SK-N-SH treated with all-trans-retinoic acid at 6 μM for 48 hours (cell line): ENCODE results near the gene FIGNL2.

Source experiments
- ESRRG ChIP-seq: fragments of 250-450 bp; sonication (Bioruptor Pico); IDR thresholded peaks from 2 replicates; pipeline ENCODE4 v1.6.1; 2021; ENCODE audit warnings: mild to moderate bottlenecking
- ZFP30 ChIP-seq: fragments of 450-650 bp; formaldehyde crosslinking; IDR thresholded peaks from 2 replicates; pipeline ENCODE4 v1.5.0; 2022; ENCODE audit warnings: mild to moderate bottlenecking, moderate library complexity
- ZNF8 ChIP-seq: fragments of 450-650 bp; formaldehyde crosslinking; IDR thresholded peaks from 2 replicates; pipeline ENCODE4 v1.5.0; 2020; ENCODE audit warnings: mild to moderate bottlenecking, moderate library complexity
- TF ChIP-seq, protein P1 (sequence below): fragments of 250-450 bp; sonication (Bioruptor Pico); IDR thresholded peaks from 2 replicates; pipeline ENCODE4 v1.8.0; 2021; ENCODE audit warnings: low read depth, mild to moderate bottlenecking, moderate library complexity, borderline replicate concordance
- TF ChIP-seq, protein P2 (sequence below): fragments of 250-450 bp; sonication (Bioruptor Pico); IDR thresholded peaks from 2 replicates; pipeline ENCODE4 v1.5.1; 2020; ENCODE audit warnings: low read depth, mild to moderate bottlenecking, moderate library complexity

DNA sequence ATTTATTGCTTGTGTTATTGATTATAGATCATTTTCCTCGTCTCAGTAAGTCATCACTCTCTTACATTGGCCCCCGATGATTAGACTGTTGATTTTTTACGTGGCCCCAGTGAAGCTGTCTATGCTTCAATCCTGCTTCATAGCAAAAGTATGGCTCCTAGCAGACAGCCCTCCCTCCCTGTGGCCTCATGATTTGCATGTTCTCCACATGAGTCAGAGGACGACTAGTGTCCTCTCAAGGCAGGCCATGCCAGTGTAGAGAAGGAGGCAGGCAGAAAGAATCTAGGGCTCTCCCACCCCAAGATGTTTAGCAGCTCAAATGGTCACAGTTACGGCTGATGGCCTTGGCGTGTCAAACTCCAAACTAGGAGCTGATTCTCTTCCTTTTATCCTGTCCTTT is 59.6 kb downstream of the FIGNL2 start:
- TF ChIP-seq ZNF8 (CRISPR knock-in tag) (no peak), ZFP30 (no peak), ESRRG (CRISPR knock-in tag) (no peak)
- TF ChIP-seq, protein P1, sequence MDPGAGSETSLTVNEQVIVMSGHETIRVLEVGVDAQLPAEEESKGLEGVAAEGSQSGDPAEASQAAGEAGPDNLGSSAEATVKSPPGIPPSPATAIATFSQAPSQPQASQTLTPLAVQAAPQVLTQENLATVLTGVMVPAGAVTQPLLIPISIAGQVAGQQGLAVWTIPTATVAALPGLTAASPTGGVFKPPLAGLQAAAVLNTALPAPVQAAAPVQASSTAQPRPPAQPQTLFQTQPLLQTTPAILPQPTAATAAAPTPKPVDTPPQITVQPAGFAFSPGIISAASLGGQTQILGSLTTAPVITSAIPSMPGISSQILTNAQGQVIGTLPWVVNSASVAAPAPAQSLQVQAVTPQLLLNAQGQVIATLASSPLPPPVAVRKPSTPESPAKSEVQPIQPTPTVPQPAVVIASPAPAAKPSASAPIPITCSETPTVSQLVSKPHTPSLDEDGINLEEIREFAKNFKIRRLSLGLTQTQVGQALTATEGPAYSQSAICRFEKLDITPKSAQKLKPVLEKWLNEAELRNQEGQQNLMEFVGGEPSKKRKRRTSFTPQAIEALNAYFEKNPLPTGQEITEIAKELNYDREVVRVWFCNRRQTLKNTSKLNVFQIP (CRISPR knock-in tag), result no peak
- TF ChIP-seq, protein P2, sequence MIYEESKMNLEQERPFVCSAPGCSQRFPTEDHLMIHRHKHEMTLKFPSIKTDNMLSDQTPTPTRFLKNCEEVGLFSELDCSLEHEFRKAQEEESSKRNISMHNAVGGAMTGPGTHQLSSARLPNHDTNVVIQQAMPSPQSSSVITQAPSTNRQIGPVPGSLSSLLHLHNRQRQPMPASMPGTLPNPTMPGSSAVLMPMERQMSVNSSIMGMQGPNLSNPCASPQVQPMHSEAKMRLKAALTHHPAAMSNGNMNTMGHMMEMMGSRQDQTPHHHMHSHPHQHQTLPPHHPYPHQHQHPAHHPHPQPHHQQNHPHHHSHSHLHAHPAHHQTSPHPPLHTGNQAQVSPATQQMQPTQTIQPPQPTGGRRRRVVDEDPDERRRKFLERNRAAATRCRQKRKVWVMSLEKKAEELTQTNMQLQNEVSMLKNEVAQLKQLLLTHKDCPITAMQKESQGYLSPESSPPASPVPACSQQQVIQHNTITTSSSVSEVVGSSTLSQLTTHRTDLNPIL (CRISPR knock-in tag), result no peak
